ENCODE data around the gene SEC24C. TPM values are rescaled to one million over a fixed set of nuclear protein-coding genes. Genes with fewer than 3 reads are reported as not detected.
"Not testable (repeated sequence)": the region's sequence is repeated elsewhere in the genome, so short reads cannot be mapped to it uniquely, and the experiment has no call there.

Gene SEC24C
- total RNA-seq, 1 experiment from 2014 or later: 325 TPM

DNA sequence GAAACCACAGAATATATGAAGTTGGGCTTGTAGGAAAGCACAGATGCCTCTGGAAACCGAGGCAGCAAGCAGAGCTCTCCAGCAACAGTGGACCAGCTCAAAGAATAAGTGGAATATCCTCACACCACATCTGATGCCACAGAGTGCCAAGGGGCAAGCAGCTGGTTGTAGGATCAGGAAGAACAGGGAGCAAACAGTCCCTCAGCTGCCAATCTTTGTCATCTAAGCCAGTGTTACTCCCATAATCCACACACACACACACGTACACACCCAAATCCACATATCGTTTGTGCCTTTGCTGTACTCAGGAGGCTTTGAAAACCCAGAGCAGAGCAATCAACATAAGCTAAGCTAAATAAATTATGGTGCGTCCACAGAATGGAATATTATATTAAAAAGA lies 20.7 kb upstream of the SEC24C start:
- H3K4me1 ChIP-seq (ENCODE audit: insufficient read depth, low read length): no peaks in the 10 kb centered on the region
- no peak overlapping the region for H3K9ac ChIP-seq (ENCODE audit: low read length)
- H3K4me3 ChIP-seq (ENCODE audit: low read length): no peak overlapping the region
- peaks cover 76% of the 10 kb centered on the region for H3K36me3 ChIP-seq (ENCODE audit: low read depth, low read length)
- H3F3A ChIP-seq (ENCODE audit: low read length, unreplicated experiment): peaks cover 4% of the 10 kb centered on the region
- DNase-seq (no peak), ATAC-seq (no peak)
- intact Hi-C loops (cut with micrococcal nuclease): no loop called here
- no TSS peak for BruUV-seq (replicated peaks)
- no peaks in the 10 kb centered on the region for H3K9me2 ChIP-seq (replicated peaks; ENCODE audit: low read length)
- H3K4me2 ChIP-seq (ENCODE audit: low read length): no peak overlapping the region
- H4K20me1 ChIP-seq (ENCODE audit: low read length): no peaks in the 10 kb centered on the region
- ChIA-PET POLR2A (ENCODE audit: unreplicated experiment) (interaction anchor here (0.6 to 1.1 kb wide), 2 partner anchors 19 to 94 kb away, joined by 6 to 12 read pairs; no protein-coding TSS in a partner anchor), CTCF (no interaction called here)
- H3K27ac ChIP-seq (ENCODE audit: low read length): no peak overlapping the region
- no peaks in the 10 kb centered on the region for H3K27me3 ChIP-seq (ENCODE audit: low read length)
- H3K79me2 ChIP-seq (ENCODE audit: low read length): peaks cover 6% of the 10 kb centered on the region; the same call in 1 of the 2 replicates
- H3K9me3 ChIP-seq (ENCODE audit: low read length): no peaks in the 10 kb centered on the region
- no peak for TF ChIP-seq EZH2 (IDR thresholded peaks at IDR 0.05; ENCODE audit: low read length, unreplicated experiment)
- TF ChIP-seq, protein P1, sequence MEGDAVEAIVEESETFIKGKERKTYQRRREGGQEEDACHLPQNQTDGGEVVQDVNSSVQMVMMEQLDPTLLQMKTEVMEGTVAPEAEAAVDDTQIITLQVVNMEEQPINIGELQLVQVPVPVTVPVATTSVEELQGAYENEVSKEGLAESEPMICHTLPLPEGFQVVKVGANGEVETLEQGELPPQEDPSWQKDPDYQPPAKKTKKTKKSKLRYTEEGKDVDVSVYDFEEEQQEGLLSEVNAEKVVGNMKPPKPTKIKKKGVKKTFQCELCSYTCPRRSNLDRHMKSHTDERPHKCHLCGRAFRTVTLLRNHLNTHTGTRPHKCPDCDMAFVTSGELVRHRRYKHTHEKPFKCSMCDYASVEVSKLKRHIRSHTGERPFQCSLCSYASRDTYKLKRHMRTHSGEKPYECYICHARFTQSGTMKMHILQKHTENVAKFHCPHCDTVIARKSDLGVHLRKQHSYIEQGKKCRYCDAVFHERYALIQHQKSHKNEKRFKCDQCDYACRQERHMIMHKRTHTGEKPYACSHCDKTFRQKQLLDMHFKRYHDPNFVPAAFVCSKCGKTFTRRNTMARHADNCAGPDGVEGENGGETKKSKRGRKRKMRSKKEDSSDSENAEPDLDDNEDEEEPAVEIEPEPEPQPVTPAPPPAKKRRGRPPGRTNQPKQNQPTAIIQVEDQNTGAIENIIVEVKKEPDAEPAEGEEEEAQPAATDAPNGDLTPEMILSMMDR (conservative IDR thresholded peaks at IDR 0.05; ENCODE audit: low read depth, low read length): no peak
- no peak for TF ChIP-seq EZH2phosphoT487 (IDR thresholded peaks at IDR 0.05; ENCODE audit: borderline replicate concordance, low read length)
- no peak overlapping the region for H2AFZ ChIP-seq (ENCODE audit: low read length)

DNA sequence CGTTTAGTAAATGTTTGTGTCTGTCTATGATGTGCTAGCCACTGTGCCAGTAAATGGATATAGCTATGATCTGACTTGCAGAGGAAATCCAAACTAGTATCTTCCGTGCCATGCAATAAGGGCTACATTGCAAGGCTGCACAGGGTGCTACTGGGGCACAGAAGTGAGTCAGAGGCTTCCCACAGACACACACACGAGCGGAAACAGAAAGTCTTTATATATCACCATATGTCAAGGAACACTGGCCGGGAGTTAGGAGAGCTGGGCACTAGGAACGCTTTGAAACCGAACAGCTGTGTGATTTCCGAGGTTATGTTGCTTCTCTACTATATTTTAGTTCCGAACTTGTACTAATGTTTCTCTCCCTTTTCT lies 14.4 kb upstream of the SEC24C start:
- peak overlapping the region; percentile 73 for H2AFZ ChIP-seq (ENCODE audit: low read length)
- not testable (repeated sequence) for DNase-seq; H3K4me1 ChIP-seq (ENCODE audit: insufficient read depth, low read length); H4K20me1 ChIP-seq (ENCODE audit: low read length); H3K9me3 ChIP-seq (ENCODE audit: low read length); H3K27me3 ChIP-seq (ENCODE audit: low read length); H3F3A ChIP-seq (ENCODE audit: low read length, unreplicated experiment); H3K9me2 ChIP-seq (replicated peaks; ENCODE audit: low read length)
- TSS peak; percentile 84 for BruUV-seq (replicated peaks)
- ATAC-seq: peak; percentile 18
- intact Hi-C loops (cut with micrococcal nuclease): loop anchor here (1.0 to 2.0 kb wide), 5 partner anchors 12 to 76 kb away; partner anchors contain the start of gene ZSWIM8
- H3K79me2 ChIP-seq (ENCODE audit: low read length): peaks cover 52% of the 10 kb centered on the region
- POLR2A ChIA-PET (ENCODE audit: unreplicated experiment): interaction anchor here (1.0 to 1.4 kb wide), 4 partner anchors 14 to 102 kb away, joined by 8 to 51 read pairs (median 16); partner anchors contain the start of gene SEC24C
- peak overlapping the region; percentile 69 for H3K4me3 ChIP-seq (ENCODE audit: low read length)
- H3K36me3 ChIP-seq (ENCODE audit: low read depth, low read length): peaks cover 40% of the 10 kb centered on the region
- H3K27ac ChIP-seq (ENCODE audit: low read length): peak overlapping the region; percentile 72
- peak overlapping the region; percentile 81 for H3K4me2 ChIP-seq (ENCODE audit: low read length)
- CTCF ChIA-PET: interaction anchor here (0.7 kb wide), 1 partner anchor 76 kb away, joined by 4 read pairs; no protein-coding TSS in a partner anchor
- peak overlapping the region; percentile 80 for H3K9ac ChIP-seq (ENCODE audit: low read length)

DNA sequence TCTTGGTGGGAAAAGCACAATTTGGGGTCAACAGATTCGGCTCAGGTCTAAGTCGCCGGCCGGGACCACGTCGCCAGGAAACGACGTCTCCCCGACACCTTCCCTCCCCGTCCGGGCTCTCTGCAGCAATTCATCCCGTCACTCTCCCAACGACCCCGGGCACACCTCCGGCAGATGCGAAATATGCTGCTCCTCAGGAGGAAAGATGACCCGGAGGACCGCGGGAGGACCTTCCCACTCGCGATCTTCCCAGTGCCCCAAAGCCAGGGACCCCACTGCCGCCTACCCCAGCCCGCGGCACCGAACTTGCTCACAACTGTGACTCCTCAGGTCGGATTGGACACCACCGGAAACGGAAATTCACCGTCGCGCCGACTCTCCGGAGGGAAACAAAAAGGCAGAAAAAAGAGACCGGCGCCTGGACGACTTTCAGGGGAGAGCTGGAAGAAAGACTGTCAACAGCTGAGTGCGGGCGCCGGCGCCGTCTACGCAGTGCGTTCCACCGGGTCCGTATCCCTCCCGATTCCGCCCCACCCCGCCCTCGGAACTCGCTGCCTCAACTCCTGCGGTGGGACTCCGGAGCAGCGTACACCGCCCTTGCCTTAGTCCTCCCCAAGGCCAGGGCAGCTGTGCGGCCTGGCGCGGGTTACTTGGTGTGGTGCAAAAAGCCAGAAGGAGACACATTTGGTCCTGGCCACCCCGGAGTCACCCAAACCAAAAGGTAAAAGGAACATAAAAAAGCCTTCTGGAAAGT lies 13.8 kb upstream of the SEC24C start:
- H3K4me2 ChIP-seq (ENCODE audit: low read length): peak overlapping the region; percentile 81
- BruUV-seq (replicated peaks): no TSS peak
- H3K4me1 ChIP-seq (ENCODE audit: insufficient read depth, low read length): peaks cover 9% of the 10 kb centered on the region
- peak; percentile 87 for ATAC-seq
- H2AFZ ChIP-seq (ENCODE audit: low read length): peak overlapping the region; percentile 73
- DNase-seq: peak; percentile 100
- H3K36me3 ChIP-seq (ENCODE audit: low read depth, low read length): peaks cover 38% of the 10 kb centered on the region
- intact Hi-C loops (cut with micrococcal nuclease): loop anchor here (1.0 to 2.0 kb wide), 5 partner anchors 11 to 77 kb away; partner anchors contain the start of gene ZSWIM8
- H3K9me2 ChIP-seq (replicated peaks; ENCODE audit: low read length): no peaks in the 10 kb centered on the region
- peaks cover 56% of the 10 kb centered on the region for H3K79me2 ChIP-seq (ENCODE audit: low read length)
- TF ChIP-seq EZH2 (IDR thresholded peaks at IDR 0.05; ENCODE audit: low read length, unreplicated experiment): no peak
- TF ChIP-seq, protein P1 (conservative IDR thresholded peaks at IDR 0.05; ENCODE audit: low read depth, low read length): no peak
- no peak for TF ChIP-seq EZH2phosphoT487 (IDR thresholded peaks at IDR 0.05; ENCODE audit: borderline replicate concordance, low read length)
- CTCF ChIA-PET: interaction anchor here (1.1 kb wide), 1 partner anchor 43 kb away, joined by 3 read pairs; no protein-coding TSS in a partner anchor
- no peaks in the 10 kb centered on the region for H3K27me3 ChIP-seq (ENCODE audit: low read length)
- no peaks in the 10 kb centered on the region for H3K9me3 ChIP-seq (ENCODE audit: low read length)
- peak overlapping the region; percentile 69 for H3K4me3 ChIP-seq (ENCODE audit: low read length)
- H4K20me1 ChIP-seq (ENCODE audit: low read length): no peaks in the 10 kb centered on the region
- peak overlapping the region; percentile 72 for H3K27ac ChIP-seq (ENCODE audit: low read length)
- H3K9ac ChIP-seq (ENCODE audit: low read length): peak overlapping the region; percentile 80
- peaks cover 7% of the 10 kb centered on the region for H3F3A ChIP-seq (ENCODE audit: low read length, unreplicated experiment)
- POLR2A ChIA-PET (ENCODE audit: unreplicated experiment): interaction anchor here (0.6 to 1.4 kb wide), 12 partner anchors 13 to 864 kb away, joined by 3 to 24 read pairs (median 4); partner anchors contain the start of genes CHCHD1 and SEC24C

Measured in PC-3 (cell line).